ENCODE measurements around the gene CAMTA1.

CAMTA1 gene

GRCh38 chr1:7223334-7224080 lies 438.3 kb downstream of the CAMTA1 start:
- no peak for DNase-seq

DNA sequence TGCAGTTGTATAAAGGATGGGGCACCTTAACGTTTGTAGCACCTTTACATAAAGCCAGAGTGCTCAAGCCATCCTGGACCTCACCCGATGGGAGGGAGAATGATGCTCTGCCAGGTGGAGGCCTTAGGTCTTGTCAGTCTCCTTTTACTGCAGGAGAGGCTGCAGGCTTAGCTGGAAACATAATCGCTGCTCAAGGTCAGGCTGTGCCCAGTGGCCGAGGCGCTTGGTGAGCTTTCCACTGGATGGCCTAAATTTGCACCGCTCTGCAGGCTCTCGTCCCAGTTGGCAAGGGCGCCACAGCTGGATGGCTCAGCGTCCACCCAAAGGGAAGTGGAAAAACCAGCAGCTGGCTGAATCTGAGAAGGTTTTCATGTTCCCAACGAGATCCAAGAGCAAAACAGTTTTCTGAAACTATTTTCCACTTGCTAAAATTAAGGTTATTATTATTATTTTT lies 438.9 kb downstream of the CAMTA1 start:
- DNase-seq, result no peak

DNA sequence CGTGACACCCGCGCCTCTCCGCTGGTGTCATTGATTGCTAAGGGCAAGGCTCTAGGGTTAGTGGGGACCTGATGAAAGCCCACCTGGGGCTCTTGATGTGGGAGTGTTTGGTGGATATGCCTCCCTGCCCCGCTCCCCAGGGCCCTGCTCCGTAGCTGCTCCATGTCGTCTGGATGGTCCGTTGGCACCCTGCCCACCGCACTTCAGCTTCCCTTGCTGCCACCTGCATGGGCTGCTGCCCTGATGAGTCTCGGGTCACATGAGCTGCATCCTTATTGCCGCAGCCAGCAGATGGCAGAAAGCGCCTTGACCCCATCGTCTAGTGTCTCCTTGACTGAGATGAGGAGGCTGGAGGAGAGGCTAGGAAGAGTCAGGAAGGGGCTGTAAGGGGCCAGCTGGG lies 439.4 kb downstream of the CAMTA1 start:
- DNase-seq, result no peak

DNA sequence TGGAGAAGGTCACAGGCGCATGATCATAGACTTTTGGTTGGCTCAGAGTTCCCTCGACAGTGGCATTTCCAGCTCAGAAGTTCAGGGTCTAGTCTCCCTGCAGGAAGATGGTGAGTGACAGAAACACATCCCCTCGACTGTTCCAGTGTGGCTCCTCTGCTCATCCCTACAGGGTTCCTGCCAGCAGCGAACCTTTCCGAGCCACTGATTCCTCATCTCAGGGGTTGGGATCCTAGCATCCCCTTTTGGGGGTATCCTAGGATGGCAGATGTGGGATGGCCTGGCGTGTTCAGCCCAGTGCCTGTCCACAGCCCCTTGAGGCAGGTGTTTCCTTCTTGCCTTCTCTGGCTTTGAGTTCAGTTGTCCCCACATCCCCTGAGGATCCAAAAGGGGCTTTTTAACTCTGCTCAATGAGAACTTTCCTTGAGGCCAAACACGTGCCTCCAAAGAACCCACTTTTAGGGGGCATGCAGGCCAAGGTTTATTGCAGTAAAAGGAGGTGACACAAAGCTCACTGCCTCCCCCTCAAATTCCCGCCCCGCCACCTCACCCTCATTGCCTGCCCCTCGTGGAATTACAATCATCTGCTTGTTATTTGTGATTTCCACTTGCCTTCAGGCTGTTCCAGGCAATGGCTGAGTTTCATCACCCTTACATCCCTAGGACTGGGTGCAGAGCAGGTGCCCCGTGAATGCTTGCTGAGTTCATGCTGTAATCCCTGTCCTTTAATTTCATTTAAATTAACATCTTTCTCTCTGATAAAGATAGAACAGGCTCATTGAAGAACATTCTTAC lies 440.7 kb downstream of the CAMTA1 start:
- no peak for DNase-seq

GRCh38 chr1:7227654-7228053 lies 442.4 kb downstream of the CAMTA1 start:
- DNase-seq, result no peak

GRCh38 chr1:7228252-7228961 lies 443.2 kb downstream of the CAMTA1 start:
- no peak for DNase-seq

DNA sequence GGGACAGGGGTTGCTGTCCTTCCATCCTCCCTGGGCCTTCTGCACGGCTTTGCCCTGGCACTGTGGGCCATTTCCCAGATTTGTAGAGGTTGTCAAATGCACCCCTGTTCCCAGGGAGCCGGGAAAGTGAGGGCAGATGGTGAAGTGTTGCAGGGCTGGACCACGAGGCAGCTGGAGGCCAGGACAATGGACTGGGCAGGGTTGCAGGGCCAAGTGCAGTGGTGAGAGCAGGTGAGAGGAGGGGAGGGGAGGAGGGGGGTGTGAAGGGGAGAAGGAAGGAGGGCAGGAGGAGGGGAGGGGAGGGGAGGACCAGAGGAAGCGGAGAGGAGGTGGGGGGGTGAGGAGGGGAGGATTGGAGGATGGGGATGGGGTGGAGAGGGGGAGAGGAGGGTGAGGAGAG lies 443.9 kb downstream of the CAMTA1 start:
- no peak for DNase-seq

DNA sequence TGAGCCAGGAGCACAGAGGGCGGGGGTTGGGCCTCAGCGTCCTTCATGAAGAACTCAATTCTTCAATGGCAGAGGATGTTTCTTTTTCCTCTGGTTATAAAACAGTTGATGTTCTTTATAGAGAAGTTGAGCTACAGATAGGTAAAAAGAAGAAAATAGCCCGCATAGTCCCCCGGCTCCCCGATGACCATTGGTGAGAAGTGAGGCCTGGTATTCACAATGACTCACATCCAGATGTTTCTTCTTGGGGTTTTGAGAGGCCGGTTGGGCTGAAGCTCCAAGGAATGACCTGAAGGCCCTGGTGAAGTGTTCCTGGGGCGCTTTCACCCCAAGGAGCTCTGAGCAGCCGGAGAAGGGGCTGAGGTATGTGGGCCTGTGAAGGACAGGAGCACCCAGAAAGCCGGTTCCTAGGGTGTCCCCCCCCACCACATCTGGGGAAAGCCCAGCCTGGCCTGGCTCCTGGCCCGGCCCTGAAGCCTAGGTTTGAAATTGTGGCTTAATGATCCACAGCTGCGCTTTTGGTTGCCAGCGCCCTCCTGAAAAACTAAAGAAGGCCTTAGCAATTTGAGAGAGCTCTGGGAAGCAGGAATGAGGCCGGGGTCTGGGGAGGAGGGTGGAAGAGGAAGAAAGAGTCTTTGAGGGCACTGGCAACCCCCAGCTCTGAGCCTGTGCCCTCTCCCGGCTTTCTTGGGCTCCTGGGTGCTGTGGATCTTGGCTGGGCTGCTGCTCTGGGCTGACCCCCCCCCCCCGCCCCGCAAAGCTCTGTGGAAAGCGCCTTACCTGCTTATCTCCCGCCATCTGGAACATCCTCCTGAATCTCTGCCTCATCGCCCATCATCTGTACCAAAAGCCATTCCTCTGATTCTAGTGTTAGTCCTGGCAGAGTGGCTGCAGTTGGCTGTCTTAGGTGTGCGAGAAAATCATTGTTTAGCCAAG lies 444.7 kb downstream of the CAMTA1 start:
- no peak for DNase-seq

- no peak for DNase-seq
Measured at GRCh38 chr1:7232441-7233236, 447.4 kb downstream of the CAMTA1 start.

- DNase-seq, result no peak
Measured at GRCh38 chr1:7233237-7233540, 447.9 kb downstream of the CAMTA1 start.

DNA sequence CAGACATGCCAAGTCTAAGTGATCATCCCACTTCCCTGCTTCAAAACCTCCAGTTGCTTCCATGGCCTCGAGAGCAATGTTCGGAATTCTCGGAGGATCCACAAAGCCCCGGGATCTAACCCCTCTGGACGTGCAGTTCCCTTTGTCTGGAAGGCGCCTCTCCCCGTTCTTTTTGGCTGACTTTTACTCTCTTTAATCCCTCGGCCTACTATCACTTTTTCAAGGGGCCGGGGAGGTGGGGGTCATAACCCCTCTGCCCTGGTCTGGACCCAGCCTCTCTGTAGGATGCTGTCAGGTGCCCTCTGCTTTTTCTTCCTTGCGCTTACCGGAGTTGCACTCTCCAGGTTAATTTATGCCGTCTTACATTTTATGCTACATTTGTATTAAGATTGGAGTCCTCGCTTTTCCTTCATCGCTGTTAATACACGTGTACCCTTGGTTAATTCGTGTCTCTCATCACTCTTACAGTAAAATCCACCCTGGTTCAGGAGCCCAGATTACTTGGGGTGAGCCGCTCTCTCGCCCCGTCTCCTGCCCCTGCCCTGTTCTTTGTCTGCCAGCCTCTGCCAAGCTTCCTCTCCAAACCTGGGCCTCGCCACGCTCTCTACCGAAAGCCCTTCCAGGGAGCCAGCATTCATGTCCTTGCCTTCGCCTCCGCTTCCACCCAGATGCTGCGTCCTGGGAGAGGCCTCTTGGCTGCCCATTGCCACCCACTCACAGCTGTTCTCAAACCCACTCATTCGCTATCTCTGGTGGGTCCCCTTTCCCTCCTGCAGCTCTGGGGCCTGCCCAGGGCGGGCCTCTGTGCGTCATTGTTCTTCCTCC lies 448.6 kb downstream of the CAMTA1 start:
- DNase-seq, result no peak

DNA sequence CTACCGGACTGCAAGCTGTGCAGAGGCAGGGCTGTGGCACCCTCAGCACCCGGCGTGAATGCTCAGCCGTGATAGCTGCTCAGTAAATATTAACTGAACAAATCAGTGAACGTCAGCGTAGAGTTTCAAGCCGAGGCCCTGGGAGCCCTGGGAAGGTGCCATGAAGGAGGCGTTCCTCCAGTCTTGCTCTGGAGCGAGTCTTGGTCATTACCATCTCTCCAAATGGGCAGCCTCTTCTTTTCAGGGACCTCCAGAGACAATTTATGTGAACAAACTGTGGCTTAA lies 449.2 kb downstream of the CAMTA1 start:
- no peak for DNase-seq

- DNase-seq, result no peak
Measured at GRCh38 chr1:7235871-7236517, 450.7 kb downstream of the CAMTA1 start.

DNA sequence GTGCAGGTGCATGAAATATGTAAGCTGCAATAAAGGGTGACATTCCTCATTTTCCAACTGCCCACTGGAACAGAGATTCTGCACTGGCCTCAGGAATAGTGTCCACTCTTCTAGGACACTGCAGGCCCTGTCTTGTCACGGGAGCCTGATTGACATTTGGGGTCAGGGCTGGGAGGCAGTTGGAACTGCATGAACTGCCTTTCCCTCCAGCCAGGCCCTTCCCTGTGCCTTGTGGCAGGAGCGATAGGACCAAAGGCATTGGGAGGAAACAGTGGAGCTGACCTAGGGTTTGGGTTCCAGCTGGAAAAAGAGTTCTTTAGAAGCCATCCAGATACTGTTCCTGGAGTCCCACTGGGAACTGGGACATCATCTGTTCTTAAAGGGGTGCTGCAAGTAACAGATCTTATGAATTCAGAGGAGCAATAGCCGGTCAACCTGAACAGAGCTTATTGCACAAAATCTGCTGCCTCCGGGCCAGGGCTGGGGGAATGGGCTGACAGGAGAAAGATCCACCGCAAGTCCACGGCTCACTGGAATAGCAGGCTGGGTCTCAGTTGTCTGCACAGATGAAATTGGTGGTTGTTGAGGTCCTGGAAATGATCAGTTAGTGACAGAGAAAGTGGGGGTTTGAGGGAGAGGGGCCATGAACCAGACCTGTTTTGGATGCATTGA lies 451.7 kb downstream of the CAMTA1 start:
- DNase-seq, result no peak

DNA sequence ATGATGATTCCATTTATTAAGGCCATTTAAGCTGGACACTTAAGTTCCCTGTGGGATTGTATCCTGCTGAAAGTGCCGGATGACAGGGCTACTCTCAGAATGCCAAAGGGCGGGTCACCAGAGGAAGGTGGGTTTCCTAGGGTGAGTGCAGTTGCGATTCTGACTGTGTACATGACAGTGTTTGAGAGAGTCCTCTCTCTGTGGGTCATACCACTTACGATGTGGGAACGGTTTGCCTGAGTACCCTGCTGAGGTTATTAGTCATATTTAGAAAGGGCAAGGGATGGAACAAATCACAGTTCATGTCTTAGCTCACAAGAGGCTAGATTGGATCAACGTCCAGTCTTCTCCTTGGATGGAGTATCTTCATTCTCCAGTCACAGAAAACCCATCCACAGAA lies 461.9 kb downstream of the CAMTA1 start:
- no peak for DNase-seq

DNA sequence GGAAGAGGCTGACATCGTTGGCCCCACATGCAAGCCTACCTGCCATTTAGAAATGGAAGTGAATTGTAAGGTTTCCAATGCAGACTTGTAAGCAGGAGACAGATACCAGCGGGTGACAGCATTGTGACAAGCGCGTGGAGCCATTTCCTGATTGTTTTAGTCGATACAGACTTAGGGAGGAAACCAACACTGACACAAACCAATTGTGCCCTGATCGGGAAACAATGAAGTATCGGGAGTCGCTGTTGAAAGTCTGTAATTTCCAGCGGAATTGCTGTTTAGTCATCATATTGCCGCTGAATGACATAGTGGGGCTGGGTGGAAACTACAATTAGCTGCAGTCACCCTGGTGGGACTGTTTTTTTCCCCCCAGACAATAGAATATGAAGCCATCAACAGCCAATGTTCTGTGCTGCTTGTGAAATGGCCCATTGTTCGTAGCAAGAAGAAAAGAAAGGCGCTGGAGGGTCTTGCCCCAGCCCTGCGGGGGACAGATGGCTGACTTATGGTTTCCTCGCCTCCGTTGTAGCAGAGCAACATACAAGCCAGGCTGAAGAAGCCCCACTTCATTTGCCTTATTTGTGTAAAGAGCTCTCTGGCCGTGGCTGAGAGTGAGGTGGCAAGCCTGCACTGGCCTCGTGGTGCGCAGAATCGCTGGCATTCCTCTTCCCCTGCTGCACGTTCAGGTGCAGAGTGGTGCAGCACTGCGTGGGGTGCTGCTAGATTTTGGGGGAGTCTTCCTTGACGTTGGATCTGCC lies 462.7 kb downstream of the CAMTA1 start:
- DNase-seq, result no peak

DNA sequence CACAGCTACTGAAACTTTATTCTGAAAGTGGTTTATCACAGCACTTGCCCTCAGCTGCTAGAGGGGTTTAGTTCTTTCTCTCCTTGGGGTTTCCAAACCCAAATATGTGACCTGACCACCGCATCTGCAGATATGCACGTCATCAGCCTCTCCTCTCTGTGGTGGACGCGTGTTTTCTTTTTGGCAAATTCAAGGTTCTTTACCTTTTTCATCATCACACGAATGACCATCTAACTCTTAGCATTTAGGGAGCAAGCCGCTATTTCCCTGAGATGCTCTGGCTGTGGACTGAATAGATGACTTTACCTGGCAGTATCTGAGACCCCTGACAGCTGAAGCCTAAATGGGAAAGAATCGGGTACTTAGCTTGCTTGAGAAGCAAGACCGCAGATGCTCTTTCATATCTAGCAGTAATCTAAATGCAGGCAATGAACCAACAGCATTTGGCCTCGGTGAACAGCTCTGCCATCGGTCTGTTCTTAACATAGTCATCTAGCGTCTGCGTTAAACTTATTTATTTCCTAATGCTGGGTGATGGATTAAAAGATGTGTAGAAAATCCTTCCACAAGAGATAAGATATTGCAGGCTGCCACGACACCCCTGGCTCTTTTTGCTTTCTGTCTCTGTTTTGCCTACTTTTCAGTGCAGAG lies 463.4 kb downstream of the CAMTA1 start:
- DNase-seq, result no peak

DNA sequence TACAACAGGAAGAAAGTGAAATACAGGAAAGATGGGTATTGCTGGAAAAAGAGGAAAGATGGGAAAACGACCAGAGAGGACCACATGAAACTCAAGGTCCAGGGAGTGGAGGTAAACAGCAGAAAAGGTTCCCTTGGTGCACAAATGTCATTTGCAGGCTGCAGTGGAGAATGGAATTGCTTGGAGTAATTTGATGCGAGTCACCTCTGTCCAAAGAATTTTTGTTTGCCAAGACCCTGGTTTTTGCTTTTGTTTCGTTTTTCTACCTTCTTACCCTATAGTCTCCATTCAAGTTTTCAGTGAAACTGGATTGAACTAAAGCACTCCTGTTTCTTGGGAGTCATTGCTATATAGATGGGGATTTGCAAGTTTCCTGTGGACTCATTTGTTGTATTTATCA lies 464.3 kb downstream of the CAMTA1 start:
- DNase-seq, result no peak

- no peak for DNase-seq
Measured at GRCh38 chr1:7250176-7250575, 464.9 kb downstream of the CAMTA1 start.

Measured in GF-D8 (cell line).